DND-41 (cell line): ENCODE data around the gene TEAD1.

Source experiments
- ATAC-seq: fragments of 200-7000 bp; cut with Tn5 transposase; 3 replicates; pipeline ENCODE4 v1.9.1; 2021; ENCODE audit warnings: low read depth; ENCODE audit not compliant: insufficient read depth
- DNase-seq: peaks from one replicate; pipeline ENCODE4 v3.0.0-alpha.2; 2020
- H2AFZ ChIP-seq: 2 replicates; pipeline ENCODE4 v1.6.0; 2012; ENCODE audit warnings: low read depth, low read length
- H3K27ac ChIP-seq: 2 replicates; pipeline ENCODE4 v1.5.1; 2012; ENCODE audit warnings: low read length, inconsistent platforms
- H3K27me3 ChIP-seq: fragments of 200-600 bp; sonication (generic); 2 replicates; pipeline ENCODE4 v1.6.0; 2012; ENCODE audit warnings: low read length, mild to moderate bottlenecking, inconsistent platforms; ENCODE audit not compliant: insufficient read depth, poor library complexity
- H3K36me3 ChIP-seq: 2 replicates; pipeline ENCODE4 v1.5.1; 2012; ENCODE audit warnings: low read length, inconsistent platforms; ENCODE audit not compliant: insufficient read depth
- H3K4me1 ChIP-seq: 2 replicates; pipeline ENCODE4 v1.5.1; 2012; ENCODE audit warnings: mild to moderate bottlenecking, low read length; ENCODE audit not compliant: insufficient read depth
- H3K4me2 ChIP-seq: 2 replicates; pipeline ENCODE4 v1.6.0; 2012; ENCODE audit warnings: mild to moderate bottlenecking, moderate library complexity, low read length, inconsistent platforms; ENCODE audit not compliant: insufficient read depth
- H3K4me3 ChIP-seq, 2 experiments: fragments of 200-600 bp in 1 of 2; shearing (Covaris generic) in 1 of 2; 2 replicates each; pipeline ENCODE4 v1.5.1; 2012 to 2016; ENCODE audit warnings: inconsistent platforms in 2 of 2, low read length in 2 of 2, mild to moderate bottlenecking in 2 of 2, low read depth in 1 of 2, moderate library complexity in 1 of 2
- H3K79me2 ChIP-seq: 2 replicates; pipeline ENCODE4 v1.6.0; 2012; ENCODE audit warnings: low read length, inconsistent platforms; ENCODE audit not compliant: insufficient read depth
- H3K9ac ChIP-seq: 2 replicates; pipeline ENCODE4 v1.6.0; 2012; ENCODE audit warnings: low read depth, mild to moderate bottlenecking, inconsistent platforms, low read length, moderate library complexity
- H3K9me3 ChIP-seq: 2 replicates; pipeline ENCODE4 v1.5.1; 2012; ENCODE audit warnings: low read length, moderate library complexity, mild to moderate bottlenecking, inconsistent platforms; ENCODE audit not compliant: insufficient read depth, severe bottlenecking
- H4K20me1 ChIP-seq: 2 replicates; pipeline ENCODE4 v1.6.0; 2012; ENCODE audit warnings: low read length; ENCODE audit not compliant: insufficient read depth
- EZH2 ChIP-seq: IDR thresholded peaks from 3 replicates; pipeline ENCODE4 v1.6.1; 2012; ENCODE audit warnings: borderline replicate concordance, low read depth, mild to moderate bottlenecking, moderate library complexity, low read length, inconsistent platforms; ENCODE audit not compliant: severe bottlenecking
- TF ChIP-seq, protein P1 (sequence below): IDR thresholded peaks from 2 replicates; pipeline ENCODE4 v1.5.1; 2012; ENCODE audit warnings: borderline replicate concordance, low read length, moderate library complexity, mild to moderate bottlenecking; ENCODE audit not compliant: poor library complexity, severe bottlenecking; ENCODE audit errors: extremely low read depth

TEAD1 gene

DNA sequence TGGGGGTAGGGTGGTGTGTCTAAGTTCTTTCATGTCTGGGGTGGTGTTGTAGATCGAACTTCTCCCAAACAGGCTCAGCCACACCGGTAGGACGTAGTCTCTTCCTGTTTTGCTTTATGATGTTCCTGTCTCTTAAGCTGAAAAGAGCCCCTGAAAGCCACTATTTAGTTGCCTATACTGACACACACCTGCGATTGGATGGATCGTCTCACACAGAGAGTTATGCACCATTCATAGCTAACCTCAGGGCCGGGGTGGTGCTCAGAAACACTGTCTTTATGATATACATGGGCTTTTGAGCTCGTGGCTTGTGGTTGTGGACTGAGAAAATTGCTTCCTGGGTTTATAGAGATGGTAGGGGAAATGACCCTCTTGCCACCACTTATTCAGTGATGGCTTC lies 137.6 kb downstream of the TEAD1 start:
- Histone ChIP-seq H4K20me1 (no peaks in the 10 kb centered on the region; the same call in 1 of the 2 replicates), H3K27ac (no peak overlapping the region), H3K4me3 (no peak overlapping the region), H3K9ac (no peak overlapping the region), H3K79me2 (no peaks in the 10 kb centered on the region), H3K27me3 (no peaks in the 10 kb centered on the region), H3K9me3 (no peaks in the 10 kb centered on the region), H3K4me1 (peaks cover 50% of the 10 kb centered on the region), H3K36me3 (no peaks in the 10 kb centered on the region), H3K4me2 (no peak overlapping the region), H2AFZ (no peak overlapping the region)
- ATAC-seq (peak; percentile 59), DNase-seq (peak; percentile 49)
- TF ChIP-seq, protein P1, sequence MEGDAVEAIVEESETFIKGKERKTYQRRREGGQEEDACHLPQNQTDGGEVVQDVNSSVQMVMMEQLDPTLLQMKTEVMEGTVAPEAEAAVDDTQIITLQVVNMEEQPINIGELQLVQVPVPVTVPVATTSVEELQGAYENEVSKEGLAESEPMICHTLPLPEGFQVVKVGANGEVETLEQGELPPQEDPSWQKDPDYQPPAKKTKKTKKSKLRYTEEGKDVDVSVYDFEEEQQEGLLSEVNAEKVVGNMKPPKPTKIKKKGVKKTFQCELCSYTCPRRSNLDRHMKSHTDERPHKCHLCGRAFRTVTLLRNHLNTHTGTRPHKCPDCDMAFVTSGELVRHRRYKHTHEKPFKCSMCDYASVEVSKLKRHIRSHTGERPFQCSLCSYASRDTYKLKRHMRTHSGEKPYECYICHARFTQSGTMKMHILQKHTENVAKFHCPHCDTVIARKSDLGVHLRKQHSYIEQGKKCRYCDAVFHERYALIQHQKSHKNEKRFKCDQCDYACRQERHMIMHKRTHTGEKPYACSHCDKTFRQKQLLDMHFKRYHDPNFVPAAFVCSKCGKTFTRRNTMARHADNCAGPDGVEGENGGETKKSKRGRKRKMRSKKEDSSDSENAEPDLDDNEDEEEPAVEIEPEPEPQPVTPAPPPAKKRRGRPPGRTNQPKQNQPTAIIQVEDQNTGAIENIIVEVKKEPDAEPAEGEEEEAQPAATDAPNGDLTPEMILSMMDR: no peak
- no peak for TF ChIP-seq EZH2

DNA sequence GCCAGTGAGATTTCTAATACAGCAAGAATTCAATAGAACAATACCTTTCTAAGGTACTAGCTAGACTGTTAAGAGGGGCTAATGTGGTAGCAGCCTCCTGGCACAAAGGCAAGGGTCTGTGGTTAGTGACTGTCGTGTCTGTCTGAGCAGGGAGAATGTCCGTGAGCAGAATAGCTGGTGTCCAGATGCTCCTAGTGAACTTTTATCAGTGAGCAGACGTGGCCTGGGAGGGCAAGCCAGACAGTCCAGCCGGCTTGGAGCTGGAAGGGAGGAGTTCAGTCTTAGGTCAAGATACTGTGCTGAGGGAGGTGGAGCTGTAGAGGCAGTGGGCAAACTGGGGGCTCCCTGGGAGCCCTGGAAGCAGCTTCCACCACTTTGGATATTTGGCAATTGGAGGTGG lies 138.6 kb downstream of the TEAD1 start:
- no peak overlapping the region for H2AFZ ChIP-seq
- no peak overlapping the region for H3K4me3 ChIP-seq
- H3K4me1 ChIP-seq: peaks cover 51% of the 10 kb centered on the region
- no peaks in the 10 kb centered on the region for H3K27me3 ChIP-seq
- H3K27ac ChIP-seq: no peak overlapping the region
- no peaks in the 10 kb centered on the region; the same call in 1 of the 2 replicates for H4K20me1 ChIP-seq
- DNase-seq (no peak), ATAC-seq (no peak)
- TF ChIP-seq, protein P1: no peak
- TF ChIP-seq EZH2: no peak
- no peaks in the 10 kb centered on the region for H3K36me3 ChIP-seq
- H3K9me3 ChIP-seq: no peaks in the 10 kb centered on the region
- H3K79me2 ChIP-seq: no peaks in the 10 kb centered on the region
- no peak overlapping the region for H3K4me2 ChIP-seq
- no peak overlapping the region for H3K9ac ChIP-seq

DNA sequence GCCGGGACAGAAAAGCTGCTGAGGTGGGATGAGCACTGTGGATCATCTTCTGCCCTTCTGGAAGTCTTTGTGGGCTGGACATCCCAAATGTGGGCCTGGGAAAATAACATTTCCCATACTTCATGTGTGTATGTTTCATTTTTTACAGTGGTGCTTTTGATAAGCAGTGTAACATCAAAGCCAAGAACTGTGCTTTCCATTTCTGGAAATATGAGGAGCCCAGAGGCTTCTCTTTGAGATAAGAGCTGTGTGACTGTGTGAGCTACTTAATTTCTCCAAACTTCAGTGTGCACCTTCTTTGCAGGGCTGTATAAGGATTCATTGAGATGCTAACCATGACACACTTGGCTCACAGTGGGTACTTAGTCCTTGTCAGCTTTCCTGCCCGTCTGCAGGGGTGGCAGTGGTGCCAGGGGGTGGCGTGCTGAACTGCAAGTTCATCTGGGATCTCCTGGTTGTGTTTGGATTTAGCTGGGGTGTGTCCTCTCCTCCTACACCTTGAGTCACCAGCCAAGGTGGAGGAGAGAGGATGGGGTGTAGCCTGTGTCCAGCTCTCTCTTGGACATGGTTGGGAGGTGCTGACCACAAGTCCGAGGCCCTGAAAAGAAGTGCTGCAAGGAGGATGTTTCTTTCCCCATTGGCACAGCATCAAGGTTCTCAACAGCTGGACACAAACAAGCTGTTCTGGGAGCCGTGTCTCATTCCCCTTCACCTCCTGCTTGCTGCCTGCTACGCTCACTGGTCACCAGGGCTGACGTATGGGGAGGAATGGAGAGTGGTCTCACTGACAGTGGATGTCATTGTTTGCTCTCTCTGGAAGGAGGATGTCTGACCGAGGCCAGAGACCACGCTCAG lies 139.4 kb downstream of the TEAD1 start:
- DNase-seq (no peak), ATAC-seq (no peak)
- H3K4me3 ChIP-seq: no peak overlapping the region
- H3K27me3 ChIP-seq: no peaks in the 10 kb centered on the region
- H3K27ac ChIP-seq: no peak overlapping the region
- no peaks in the 10 kb centered on the region; the same call in 1 of the 2 replicates for H4K20me1 ChIP-seq
- H2AFZ ChIP-seq: no peak overlapping the region
- no peak for TF ChIP-seq EZH2
- TF ChIP-seq, protein P1: no peak
- H3K4me1 ChIP-seq: peaks cover 45% of the 10 kb centered on the region
- H3K36me3 ChIP-seq: no peaks in the 10 kb centered on the region
- H3K4me2 ChIP-seq: no peak overlapping the region
- H3K79me2 ChIP-seq: no peaks in the 10 kb centered on the region
- no peaks in the 10 kb centered on the region for H3K9me3 ChIP-seq
- H3K9ac ChIP-seq: no peak overlapping the region
